ENCODE measurements around the gene NKG7. TPM values are rescaled to one million over a fixed set of nuclear protein-coding genes. Genes with fewer than 3 reads are reported as not detected.
A peak's percentile ranks its signal among the peaks of the same experiment; 100 is the strongest.

NKG7 gene
- total and polyA plus RNA-seq, 2 of the 13 experiments (the other 11 are each of a cell fraction or from before 2014, with no cell fraction given) = 0.40 TPM; not detected in 1

GRCh38 chr19:51354103-51354741 is 18.2 kb downstream of the NKG7 start (continued):
- peak; percentile 70 for TF ChIP-seq REPIN1 (CRISPR knock-in tag; IDR thresholded peaks at IDR 0.05; ENCODE audit: borderline replicate concordance, low read depth)
- TF ChIP-seq ZNF883 (CRISPR knock-in tag; IDR thresholded peaks at IDR 0.05; ENCODE audit: not compliant biosample characterization) = no peak
- TF ChIP-seq ZNF737 (CRISPR knock-in tag; IDR thresholded peaks at IDR 0.05; ENCODE audit: borderline replicate concordance) = no peak
- no peak for TF ChIP-seq FOXP1 (IDR thresholded peaks at IDR 0.05)
- TF ChIP-seq FOXP1 (CRISPR knock-in tag; IDR thresholded peaks at IDR 0.05) = no peak
- no peak for TF ChIP-seq ONECUT2 (CRISPR knock-in tag; IDR thresholded peaks at IDR 0.05)
- TF ChIP-seq SNAPC5 (CRISPR knock-in tag; IDR thresholded peaks at IDR 0.05; ENCODE audit: borderline replicate concordance) = no peak
- peak; percentile 75 for TF ChIP-seq MED8 (CRISPR knock-in tag; IDR thresholded peaks at IDR 0.05; ENCODE audit: insufficient replicate concordance)
- TF ChIP-seq KAT2B (IDR thresholded peaks at IDR 0.05; ENCODE audit: borderline replicate concordance, low read depth, low read length) = no peak
- TF ChIP-seq PAXIP1 (CRISPR knock-in tag; conservative IDR thresholded peaks at IDR 0.05) = no peak
- TF ChIP-seq MAX (IDR thresholded peaks at IDR 0.05) = peak; percentile 26; the same call in 1 of the 2 replicates
- no peak for TF ChIP-seq ZNF775 (CRISPR knock-in tag; IDR thresholded peaks at IDR 0.05; ENCODE audit: borderline replicate concordance)
- no peak for TF ChIP-seq MLLT10 (CRISPR knock-in tag; IDR thresholded peaks at IDR 0.05)
- no peak for TF ChIP-seq MTERF4 (CRISPR knock-in tag; IDR thresholded peaks at IDR 0.05)
- TF ChIP-seq NONO (IDR thresholded peaks at IDR 0.05) = no peak
- TF ChIP-seq NONO (CRISPR knock-in tag; conservative IDR thresholded peaks at IDR 0.05) = peak; percentile 49; the same call in 1 of the 2 replicates
- peak; percentile 63 for TF ChIP-seq CTCF (CRISPR knock-in tag; IDR thresholded peaks at IDR 0.05)
- peak; percentile 90 for TF ChIP-seq AGO2 (optimal IDR thresholded peaks at IDR 0.05; ENCODE audit: low read depth, low read length)
- no peak for TF ChIP-seq ZNF264 (CRISPR knock-in tag; IDR thresholded peaks at IDR 0.05)
- no peak for TF ChIP-seq ZFYVE20 (CRISPR knock-in tag; IDR thresholded peaks at IDR 0.05; ENCODE audit: borderline replicate concordance, low read depth)
- TF ChIP-seq HDAC6 (IDR thresholded peaks at IDR 0.05; ENCODE audit: low read depth, low read length) = no peak
- TF ChIP-seq ZNF33A (CRISPR knock-in tag; IDR thresholded peaks at IDR 0.05; ENCODE audit: borderline replicate concordance) = no peak
- no peak for TF ChIP-seq HNRNPUL1 (IDR thresholded peaks at IDR 0.05; ENCODE audit: low read depth, low read length)

All from HepG2 (cell line).